ENCODE results near the gene SLC4A2.

The SLC4A2 gene

DNA sequence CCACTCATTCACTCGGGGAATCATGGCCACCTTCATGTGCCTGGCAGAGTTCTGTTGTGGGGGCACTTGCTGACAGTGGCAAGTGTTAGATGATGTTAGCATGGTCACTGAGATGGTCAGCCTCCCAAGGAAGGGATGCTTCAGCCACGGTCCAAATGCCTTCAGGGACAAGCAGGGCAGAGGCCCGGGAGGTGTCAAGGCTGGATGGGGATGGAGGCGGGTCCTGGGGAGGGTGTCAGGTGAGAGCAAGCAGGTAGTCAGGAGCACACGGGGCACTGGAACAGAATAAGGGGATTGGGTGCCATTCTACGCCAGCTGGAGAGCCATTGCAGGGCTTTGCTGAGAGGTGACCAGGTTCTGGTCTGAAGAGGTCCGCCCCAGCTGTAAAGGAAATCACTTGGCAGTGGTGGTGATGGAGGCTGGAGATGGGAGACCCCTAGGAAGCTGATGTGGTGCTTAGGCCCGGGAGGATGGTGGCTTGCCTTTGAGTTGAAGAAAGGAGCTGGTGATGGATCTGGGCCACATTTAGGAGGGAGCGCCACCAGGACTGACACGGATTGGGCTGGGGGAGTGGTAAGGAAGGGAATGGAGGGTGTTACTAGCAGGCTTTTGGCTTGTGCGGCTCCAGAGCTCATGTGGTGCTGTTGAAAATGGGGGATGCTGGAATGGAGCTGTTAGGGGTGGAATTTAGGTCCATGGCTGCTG is 51.0 kb downstream of the SLC4A2 start:
- H3K27me3 ChIP-seq (ENCODE audit: insufficient read depth, poor library complexity, severe bottlenecking) = no peaks in the 10 kb centered on the region
- TF ChIP-seq, protein P1, sequence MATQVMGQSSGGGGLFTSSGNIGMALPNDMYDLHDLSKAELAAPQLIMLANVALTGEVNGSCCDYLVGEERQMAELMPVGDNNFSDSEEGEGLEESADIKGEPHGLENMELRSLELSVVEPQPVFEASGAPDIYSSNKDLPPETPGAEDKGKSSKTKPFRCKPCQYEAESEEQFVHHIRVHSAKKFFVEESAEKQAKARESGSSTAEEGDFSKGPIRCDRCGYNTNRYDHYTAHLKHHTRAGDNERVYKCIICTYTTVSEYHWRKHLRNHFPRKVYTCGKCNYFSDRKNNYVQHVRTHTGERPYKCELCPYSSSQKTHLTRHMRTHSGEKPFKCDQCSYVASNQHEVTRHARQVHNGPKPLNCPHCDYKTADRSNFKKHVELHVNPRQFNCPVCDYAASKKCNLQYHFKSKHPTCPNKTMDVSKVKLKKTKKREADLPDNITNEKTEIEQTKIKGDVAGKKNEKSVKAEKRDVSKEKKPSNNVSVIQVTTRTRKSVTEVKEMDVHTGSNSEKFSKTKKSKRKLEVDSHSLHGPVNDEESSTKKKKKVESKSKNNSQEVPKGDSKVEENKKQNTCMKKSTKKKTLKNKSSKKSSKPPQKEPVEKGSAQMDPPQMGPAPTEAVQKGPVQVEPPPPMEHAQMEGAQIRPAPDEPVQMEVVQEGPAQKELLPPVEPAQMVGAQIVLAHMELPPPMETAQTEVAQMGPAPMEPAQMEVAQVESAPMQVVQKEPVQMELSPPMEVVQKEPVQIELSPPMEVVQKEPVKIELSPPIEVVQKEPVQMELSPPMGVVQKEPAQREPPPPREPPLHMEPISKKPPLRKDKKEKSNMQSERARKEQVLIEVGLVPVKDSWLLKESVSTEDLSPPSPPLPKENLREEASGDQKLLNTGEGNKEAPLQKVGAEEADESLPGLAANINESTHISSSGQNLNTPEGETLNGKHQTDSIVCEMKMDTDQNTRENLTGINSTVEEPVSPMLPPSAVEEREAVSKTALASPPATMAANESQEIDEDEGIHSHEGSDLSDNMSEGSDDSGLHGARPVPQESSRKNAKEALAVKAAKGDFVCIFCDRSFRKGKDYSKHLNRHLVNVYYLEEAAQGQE (IDR thresholded peaks at IDR 0.05; ENCODE audit: insufficient replicate concordance, low read depth) = no peak
- TF ChIP-seq GABPA (IDR thresholded peaks at IDR 0.05; ENCODE audit: low read depth) = no peak
- no peak for TF ChIP-seq POLR2AphosphoS5 (IDR thresholded peaks at IDR 0.05; ENCODE audit: low read depth)
- no peak overlapping the region for H3K4me3 ChIP-seq (replicated peaks; ENCODE audit: insufficient read depth, low read length)
- no peak for DNase-seq (ENCODE audit: low read depth in 1 of 2, low spot score in 1 of 2)
- no peak overlapping the region for H3K27ac ChIP-seq (replicated peaks)

DNA sequence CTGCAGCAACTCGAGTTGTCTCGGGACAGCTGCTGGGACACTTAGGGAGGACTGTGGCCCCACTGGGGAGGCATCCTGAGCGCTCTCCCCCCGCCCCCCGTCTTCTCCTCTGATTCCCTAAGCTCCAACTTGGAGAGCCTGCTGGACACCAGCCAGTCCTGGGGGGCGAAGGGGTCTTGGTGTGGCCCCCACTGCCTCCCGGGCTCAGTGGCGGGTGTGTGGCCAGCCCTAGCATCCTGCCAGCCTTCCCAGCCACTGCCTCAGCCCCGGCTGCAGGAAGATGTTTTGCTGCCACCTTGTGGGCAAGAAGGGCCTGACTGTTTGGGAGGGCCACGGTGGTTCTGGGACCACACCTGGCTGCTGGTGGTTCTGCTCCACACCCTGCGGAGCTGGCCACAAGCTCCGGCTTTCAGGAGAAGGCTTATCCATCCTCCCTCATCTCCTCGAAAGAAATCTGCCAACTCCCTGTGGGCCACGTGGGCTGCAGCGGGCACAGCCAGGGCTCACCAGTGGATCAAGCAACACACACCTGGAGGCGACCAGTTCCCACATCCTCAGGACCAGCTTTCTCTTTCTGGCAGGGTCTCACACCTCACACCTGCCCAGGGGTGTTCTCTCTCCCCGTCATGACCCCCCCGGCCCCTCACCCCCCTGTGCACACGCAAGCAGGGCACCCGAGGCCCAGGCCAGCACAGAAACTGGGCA is 51.7 kb downstream of the SLC4A2 start:
- TF ChIP-seq CTCF (IDR thresholded peaks at IDR 0.05; ENCODE audit: insufficient read depth, low read length) (peak; percentile 63), POLR2AphosphoS5 (IDR thresholded peaks at IDR 0.05; ENCODE audit: low read depth) (no peak)
- TF ChIP-seq, protein P1 (IDR thresholded peaks at IDR 0.05; ENCODE audit: insufficient replicate concordance, low read depth) = no peak
- H3K27me3 ChIP-seq (ENCODE audit: insufficient read depth, poor library complexity, severe bottlenecking) = no peaks in the 10 kb centered on the region
- H3K27ac ChIP-seq (replicated peaks) = no peak overlapping the region
- DNase-seq (ENCODE audit: low read depth in 1 of 2, low spot score in 1 of 2) = peak in 1 of 2 experiments; percentile 69
- no peak overlapping the region for H3K4me3 ChIP-seq (replicated peaks; ENCODE audit: insufficient read depth, low read length)

DNA sequence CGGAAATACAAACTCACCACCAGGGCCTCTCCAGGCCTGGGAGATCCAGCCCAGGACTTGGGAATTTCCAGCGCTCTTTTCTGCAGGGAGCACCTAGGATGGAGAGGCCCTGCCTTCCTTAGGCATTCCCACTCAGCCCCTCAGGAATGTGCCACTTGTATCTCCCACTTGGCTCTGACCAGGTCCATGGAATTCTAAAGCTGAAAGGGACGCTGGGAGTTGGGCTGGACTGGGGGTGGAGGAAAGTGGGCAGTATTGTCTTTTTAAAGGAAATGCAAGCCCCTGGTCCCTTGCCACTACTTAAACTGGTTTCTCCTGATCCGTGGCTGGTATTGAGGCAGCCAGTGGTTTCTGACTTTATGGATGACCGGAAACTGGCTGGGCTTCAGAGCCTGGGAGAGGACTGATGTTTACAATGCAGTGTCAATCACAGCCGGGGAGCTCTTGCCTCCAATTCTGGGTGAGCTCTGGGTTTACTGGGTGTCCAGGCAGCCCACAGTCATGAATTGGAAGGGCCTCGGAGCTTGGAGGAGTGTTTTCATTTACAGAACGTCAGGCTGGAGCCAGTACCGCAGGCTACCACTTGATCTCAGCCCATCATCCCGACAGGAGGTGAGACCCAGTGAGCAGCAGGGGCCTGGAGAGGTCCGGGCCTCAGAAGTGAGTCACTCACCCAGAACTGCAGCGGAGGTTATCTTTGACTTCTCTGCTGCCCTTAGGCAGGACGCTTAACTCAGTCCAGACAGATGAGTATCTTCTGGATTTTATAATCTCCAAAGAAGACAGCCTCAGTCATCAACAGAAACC is 54.2 kb downstream of the SLC4A2 start:
- DNase-seq (ENCODE audit: low read depth in 1 of 2, low spot score in 1 of 2) = no peak
- Histone ChIP-seq H3K27ac (replicated peaks) (no peak overlapping the region), H3K27me3 (ENCODE audit: insufficient read depth, poor library complexity, severe bottlenecking) (no peaks in the 10 kb centered on the region), H3K4me3 (replicated peaks; ENCODE audit: insufficient read depth, low read length) (no peak overlapping the region)
- TF ChIP-seq, protein P1 (IDR thresholded peaks at IDR 0.05; ENCODE audit: insufficient replicate concordance, low read depth) = no peak
- no peak for TF ChIP-seq SPI1 (IDR thresholded peaks at IDR 0.05; ENCODE audit: borderline replicate concordance, low read depth)
- no peak for TF ChIP-seq CTCF (IDR thresholded peaks at IDR 0.05; ENCODE audit: insufficient read depth, low read length)
- no peak for TF ChIP-seq POLR2AphosphoS5 (IDR thresholded peaks at IDR 0.05; ENCODE audit: low read depth)
- TF ChIP-seq GABPA (IDR thresholded peaks at IDR 0.05; ENCODE audit: low read depth) = no peak
